Endodermal cell (in vitro differentiated cells): ENCODE data around the gene MYO1A. TPM values are rescaled to one million over a fixed set of nuclear protein-coding genes. Genes with fewer than 3 reads are reported as not detected.

ENCODE experiments used
- DNase-seq: peaks from one replicate; pipeline ENCODE4 v3.0.0-alpha.2; 2017
- H3K27ac ChIP-seq: 2 replicates; pipeline ENCODE4 v1.5.1; 2013; ENCODE audit warnings: mild to moderate bottlenecking, low read depth, low read length, moderate library complexity
- H3K27me3 ChIP-seq: 2 replicates; pipeline ENCODE4 v1.6.1; 2013; ENCODE audit warnings: mild to moderate bottlenecking, low read length, moderate library complexity; ENCODE audit not compliant: insufficient read depth, control insufficient read depth, poor library complexity, severe bottlenecking
- H3K36me3 ChIP-seq: 2 replicates; pipeline ENCODE4 v1.7.0; 2013; ENCODE audit warnings: mild to moderate bottlenecking, low read length, moderate library complexity; ENCODE audit not compliant: control insufficient read depth, insufficient read depth
- H3K4me1 ChIP-seq: one replicate; pipeline ENCODE4 v1.7.0; 2013; ENCODE audit warnings: low read length; ENCODE audit not compliant: control insufficient read depth, insufficient read depth
- H3K4me3 ChIP-seq: 2 replicates; pipeline ENCODE4 v1.5.1; 2013; ENCODE audit warnings: mild to moderate bottlenecking, low read length, moderate library complexity
- H3K9ac ChIP-seq: 2 replicates; pipeline ENCODE4 v1.6.1; 2013; ENCODE audit warnings: mild to moderate bottlenecking, low read length, moderate library complexity; ENCODE audit not compliant: poor library complexity, severe bottlenecking; ENCODE audit errors: extremely low read depth
- H3K9me3 ChIP-seq: 2 replicates; pipeline ENCODE4 v1.6.1; 2013; ENCODE audit warnings: mild to moderate bottlenecking, low read length, moderate library complexity; ENCODE audit not compliant: control insufficient read depth
- H3K27ac Mint-ChIP-seq: 2 replicates; pipeline ENCODE4 v1.8.0; 2020; ENCODE audit warnings: mixed read lengths
- H3K27me3 Mint-ChIP-seq: 2 replicates; pipeline ENCODE4 v1.8.0; 2021; ENCODE audit warnings: mild to moderate bottlenecking, mixed read lengths; ENCODE audit not compliant: insufficient read depth
- H3K36me3 Mint-ChIP-seq: 2 replicates; pipeline ENCODE4 v1.8.0; 2020; ENCODE audit warnings: low read depth, mixed read lengths
- H3K4me1 Mint-ChIP-seq: 2 replicates; pipeline ENCODE4 v1.8.0; 2020; ENCODE audit warnings: mixed read lengths
- H3K4me3 Mint-ChIP-seq: 2 replicates; pipeline ENCODE4 v1.8.0; 2020; ENCODE audit warnings: mild to moderate bottlenecking, moderate library complexity, mixed read lengths
- H3K9me3 Mint-ChIP-seq: 2 replicates; pipeline ENCODE4 v1.8.0; 2020; ENCODE audit warnings: mild to moderate bottlenecking, mixed read lengths
- WGBS, 2 experiments: methylation state at CpG; one replicate each; pipeline versions ENCODE4 v1.1.5 to v1.1.7; 2013; ENCODE audit warnings: missing lambda C conversion rate in 2 of 2, mixed read lengths in 1 of 2; ENCODE audit not compliant: insufficient coverage in 1 of 2, insufficient read length in 1 of 2; 5-methylcytosine and 5-hydroxymethylcytosine counted together
- total RNA-seq, 2 donors: library from RNA; stranded (reverse); fragmentation: NEBNext Ultra II Directional in 1 of 2; extraction: Animal tissue kit (Norgen Biotek cat#: 25700) in 1 of 2; gene quantifications; 2 replicates in 1 of 2; 3 replicates in 1 of 2; pipeline ENCODE4 v1.2.1, GENCODE V29; 2021
- TF ChIP-seq, protein P1 (sequence below): fragments of 200-600 bp; sonication (generic); conservative IDR thresholded peaks from 2 replicates; pipeline ENCODE4 v1.5.0; 2021; ENCODE audit warnings: antibody characterized with exemption, mild to moderate bottlenecking

Gene MYO1A
- total RNA-seq, 2 donors from 2014 or later, result 0.77 to 1.7 TPM

DNA sequence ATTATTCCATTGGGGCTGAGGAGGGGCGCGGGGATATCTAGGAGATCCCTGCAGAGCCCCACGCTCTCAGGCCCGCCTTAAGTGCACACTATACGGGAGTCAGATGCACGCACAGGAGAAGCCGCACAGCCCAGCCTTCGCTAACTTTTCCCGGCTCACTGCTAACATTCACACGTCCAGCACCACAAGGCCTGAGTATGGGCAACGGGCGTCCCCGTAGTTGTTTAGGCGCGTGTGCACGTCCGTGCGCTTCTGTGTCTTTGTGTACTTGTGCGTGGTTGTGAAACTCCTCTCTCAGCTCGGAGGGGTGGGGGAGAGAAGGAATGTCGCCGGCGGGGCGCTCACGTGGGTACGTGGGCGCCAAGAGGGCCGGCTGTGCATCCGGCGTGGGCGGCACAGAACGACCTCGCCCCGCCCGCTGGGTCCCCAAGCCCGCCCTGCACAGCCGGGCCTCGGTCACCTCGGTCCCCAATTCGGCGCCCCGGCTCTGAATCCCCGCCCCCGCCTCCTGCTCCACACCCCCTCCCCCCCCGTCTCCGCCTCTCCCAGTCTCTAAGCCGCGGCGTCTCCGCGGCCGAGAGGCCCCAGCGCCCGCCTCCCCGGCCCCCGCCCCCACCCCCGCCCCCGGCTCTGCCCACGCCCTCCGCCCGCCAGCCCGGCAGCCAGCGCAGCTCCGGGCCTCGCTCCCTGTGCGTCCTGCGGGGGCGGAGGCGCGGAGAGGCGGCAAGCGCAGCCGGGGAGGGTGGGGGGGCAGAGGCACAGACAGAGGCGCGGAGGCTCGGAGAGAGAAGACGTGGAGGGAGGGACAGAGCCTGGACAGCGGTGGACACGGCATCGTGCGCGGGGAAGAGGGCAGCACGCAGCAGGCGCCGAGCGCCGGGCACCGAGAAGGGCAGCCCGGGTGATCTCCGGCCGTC lies 38.7 kb upstream of the MYO1A start, which contains the start of gene NAB2:
TSS of gene NAB2 (plus strand) at position 761 of the 917 bp plus-strand sequence. CDS start 158 bp downstream, outside the sequence.
- H3K4me1 ChIP-seq, result peaks cover 3% of the 10 kb centered on the region
- Mint-ChIP-seq H3K36me3 (peaks cover 17% of the 10 kb centered on the region), H3K9me3 (no peaks in the 10 kb centered on the region), H3K4me3 (peak within 1 kb of the TSS; percentile 78), H3K4me1 (peaks cover 17% of the 10 kb centered on the region), H3K27ac (peak within 1 kb of the TSS; percentile 96), H3K27me3 (no peaks in the 10 kb centered on the region)
- WGBS, 2 experiments, result 0 to 1% methylated on average over 7 to 74 of the region's 91 CpGs
- peak within 1 kb of the TSS; percentile 60 for H3K9ac ChIP-seq
- no peaks in the 10 kb centered on the region for H3K9me3 ChIP-seq
- peak within 1 kb of the TSS; percentile 85 for H3K4me3 ChIP-seq
- peak; percentile 99 for DNase-seq
- TF ChIP-seq, protein P1, sequence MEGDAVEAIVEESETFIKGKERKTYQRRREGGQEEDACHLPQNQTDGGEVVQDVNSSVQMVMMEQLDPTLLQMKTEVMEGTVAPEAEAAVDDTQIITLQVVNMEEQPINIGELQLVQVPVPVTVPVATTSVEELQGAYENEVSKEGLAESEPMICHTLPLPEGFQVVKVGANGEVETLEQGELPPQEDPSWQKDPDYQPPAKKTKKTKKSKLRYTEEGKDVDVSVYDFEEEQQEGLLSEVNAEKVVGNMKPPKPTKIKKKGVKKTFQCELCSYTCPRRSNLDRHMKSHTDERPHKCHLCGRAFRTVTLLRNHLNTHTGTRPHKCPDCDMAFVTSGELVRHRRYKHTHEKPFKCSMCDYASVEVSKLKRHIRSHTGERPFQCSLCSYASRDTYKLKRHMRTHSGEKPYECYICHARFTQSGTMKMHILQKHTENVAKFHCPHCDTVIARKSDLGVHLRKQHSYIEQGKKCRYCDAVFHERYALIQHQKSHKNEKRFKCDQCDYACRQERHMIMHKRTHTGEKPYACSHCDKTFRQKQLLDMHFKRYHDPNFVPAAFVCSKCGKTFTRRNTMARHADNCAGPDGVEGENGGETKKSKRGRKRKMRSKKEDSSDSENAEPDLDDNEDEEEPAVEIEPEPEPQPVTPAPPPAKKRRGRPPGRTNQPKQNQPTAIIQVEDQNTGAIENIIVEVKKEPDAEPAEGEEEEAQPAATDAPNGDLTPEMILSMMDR, result no peak
- H3K27me3 ChIP-seq, result no peaks in the 10 kb centered on the region
- peak within 1 kb of the TSS; percentile 98 for H3K27ac ChIP-seq
- no peaks in the 10 kb centered on the region for H3K36me3 ChIP-seq

DNA sequence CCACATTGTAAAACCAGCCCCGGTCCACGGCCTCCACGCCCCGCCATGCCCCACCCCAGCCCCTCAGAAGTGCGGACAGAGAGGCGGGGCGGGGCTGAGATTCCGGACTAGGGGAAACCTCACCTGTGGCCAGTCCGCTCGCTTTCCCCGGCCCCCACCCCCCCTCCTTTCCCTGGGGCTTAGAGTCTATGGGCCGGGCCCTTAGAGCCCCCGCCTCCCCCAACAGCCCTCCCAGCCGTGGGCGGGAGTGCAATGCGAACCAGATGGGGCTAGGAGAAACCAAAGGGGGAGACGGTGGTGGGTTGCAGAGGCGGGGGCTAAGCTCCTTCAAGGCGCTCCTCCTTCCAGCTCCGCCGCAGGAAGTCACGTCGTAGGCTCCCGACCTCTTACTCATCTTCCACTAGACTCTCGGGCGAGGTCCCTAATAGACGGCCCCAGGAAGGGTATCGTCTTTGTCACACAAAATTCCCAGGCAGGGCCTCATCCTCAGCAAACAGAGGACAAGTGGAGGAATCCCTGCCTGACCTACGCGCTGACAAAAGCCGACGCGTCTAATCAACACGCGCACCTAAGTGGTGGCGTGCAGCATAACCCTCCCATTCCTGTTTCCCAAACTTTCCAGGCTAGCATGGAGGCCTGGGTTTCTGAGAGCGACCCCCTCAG lies 37.9 kb upstream of the MYO1A start:
- H3K9ac ChIP-seq, result peak overlapping the region; percentile 60
- Mint-ChIP-seq H3K4me1 (peaks cover 14% of the 10 kb centered on the region), H3K36me3 (peaks cover 13% of the 10 kb centered on the region), H3K27me3 (no peaks in the 10 kb centered on the region), H3K27ac (peak overlapping the region; percentile 96), H3K4me3 (peak overlapping the region; percentile 78), H3K9me3 (no peaks in the 10 kb centered on the region)
- peaks cover 3% of the 10 kb centered on the region for H3K4me1 ChIP-seq
- TF ChIP-seq, protein P1, result peak; percentile 19
- no peaks in the 10 kb centered on the region for H3K27me3 ChIP-seq
- H3K4me3 ChIP-seq, result peak overlapping the region; percentile 84
- peak overlapping the region; percentile 98 for H3K27ac ChIP-seq
- H3K36me3 ChIP-seq, result no peaks in the 10 kb centered on the region
- DNase-seq, result peak; percentile 97
- 0 to 1% methylated on average over 5 to 37 of the region's 37 CpGs for WGBS, 2 experiments
- H3K9me3 ChIP-seq, result no peaks in the 10 kb centered on the region

DNA sequence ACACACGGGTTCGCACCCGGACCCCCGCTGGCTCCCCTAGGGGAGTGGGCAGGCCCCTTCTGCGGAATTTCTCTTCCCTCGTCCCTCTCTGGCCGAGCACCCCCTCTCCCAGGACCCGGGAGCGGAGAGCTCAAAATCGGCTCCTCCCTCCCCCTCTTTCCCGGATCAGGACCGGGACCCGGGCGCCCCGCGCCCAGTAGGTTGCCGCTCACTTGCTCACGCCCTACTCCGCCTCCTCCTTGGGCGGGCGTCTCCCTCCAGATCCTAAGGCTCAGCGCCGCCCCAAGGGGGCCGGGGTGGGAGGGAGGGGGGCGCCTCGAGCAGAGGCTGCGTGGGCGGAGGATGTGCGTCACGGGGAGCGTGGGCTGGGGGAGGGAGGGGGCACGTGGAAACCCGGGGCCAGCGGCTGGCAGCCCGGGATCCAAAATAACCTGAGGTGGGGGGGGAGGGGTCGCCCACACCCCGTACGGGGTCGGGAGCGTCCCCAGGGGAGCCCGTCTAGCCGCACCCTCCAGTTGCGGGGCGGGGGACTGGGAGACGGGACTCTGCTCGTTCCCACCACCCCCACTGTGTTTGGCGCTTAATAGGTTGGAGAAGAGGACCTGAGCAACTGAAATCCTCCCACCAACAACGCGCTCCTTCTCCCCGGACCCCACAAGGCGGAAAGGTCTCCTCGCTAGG lies 37.2 kb upstream of the MYO1A start:
- Histone ChIP-seq H3K4me1 (peaks cover 3% of the 10 kb centered on the region), H3K9me3 (no peaks in the 10 kb centered on the region), H3K36me3 (no peaks in the 10 kb centered on the region), H3K27ac (peak overlapping the region; percentile 98), H3K4me3 (peak overlapping the region; percentile 84), H3K9ac (peak overlapping the region; percentile 54), H3K27me3 (no peaks in the 10 kb centered on the region)
- H3K4me1 Mint-ChIP-seq, result peaks cover 14% of the 10 kb centered on the region
- 0% methylated on average over 5 to 44 of the region's 52 CpGs for WGBS, 2 experiments
- H3K9me3 Mint-ChIP-seq, result no peaks in the 10 kb centered on the region
- H3K4me3 Mint-ChIP-seq, result peak overlapping the region; percentile 78
- H3K27me3 Mint-ChIP-seq, result no peaks in the 10 kb centered on the region
- TF ChIP-seq, protein P1, result no peak
- peaks cover 9% of the 10 kb centered on the region for H3K36me3 Mint-ChIP-seq
- DNase-seq, result peak; percentile 93
- H3K27ac Mint-ChIP-seq, result peak overlapping the region; percentile 96
